HEK293 (cell line): ENCODE data around the gene GATA1.

Experiments used
- CTCF ChIA-PET: fragments of 350-600 bp; formaldehyde crosslinking; extraction: SDS; loops from one replicate; lab custom pipeline; 2021; ENCODE audit warnings: antibody characterized with exemption; lab: Yijun Ruan, JAX
- POLR2A ChIA-PET: fragments of 300-600 bp; formaldehyde crosslinking; extraction: SDS; loops from one replicate; lab custom pipeline; 2020; ENCODE audit warnings: antibody characterized with exemption, inconsistent platforms; lab: Yijun Ruan, JAX
- H3K27ac ChIP-seq: fragments of 200-500 bp; sonication (Bioruptor generic); 2 replicates; pipeline ENCODE4 v1.5.1; 2014; ENCODE audit warnings: low read depth, low read length, control low read depth, inconsistent platforms; ENCODE audit errors: extremely low read depth
- H3K36me3 ChIP-seq, 2 experiments: fragments of 200-500 bp in 1 of 2; sonication (Bioruptor generic) in 1 of 2; 1 replicate in 1 of 2; 2 replicates in 1 of 2; pipeline ENCODE4 v1.5.1; 2014 to 2017; ENCODE audit warnings: inconsistent platforms in 2 of 2, low read length in 2 of 2; ENCODE audit not compliant: control insufficient read depth in 2 of 2, insufficient read depth in 1 of 2
- H3K4me1 ChIP-seq: fragments of 200-500 bp; sonication (Bioruptor generic); 2 replicates; pipeline ENCODE4 v1.5.1; 2014; ENCODE audit warnings: mild to moderate bottlenecking, low read length, inconsistent platforms; ENCODE audit not compliant: control insufficient read depth, insufficient read depth
- H3K4me3 ChIP-seq: 2 replicates; pipeline ENCODE4 v1.5.1; 2011; ENCODE audit warnings: low read depth, mild to moderate bottlenecking, control low read depth, low read length, moderate library complexity
- H3K9me3 ChIP-seq: fragments of 200-500 bp; sonication (Bioruptor generic); 2 replicates; pipeline ENCODE4 v1.5.1; 2014; ENCODE audit warnings: low read depth, low read length, inconsistent platforms; ENCODE audit not compliant: control insufficient read depth, insufficient read depth
- BCL6B ChIP-seq: fragments of 450-650 bp; formaldehyde crosslinking; IDR thresholded peaks from 2 replicates; pipeline ENCODE4 v1.5.1; 2017; ENCODE audit warnings: missing biosample characterization, missing genetic modification characterization
- ELK4 ChIP-seq: IDR thresholded peaks from 2 replicates; pipeline ENCODE4 v1.6.1; 2011; ENCODE audit warnings: mild to moderate bottlenecking, low read depth, low read length, borderline replicate concordance
- GLIS2 ChIP-seq: fragments of 450-650 bp; formaldehyde crosslinking; IDR thresholded peaks from 2 replicates; pipeline ENCODE4 v1.5.1; 2016; ENCODE audit warnings: missing biosample characterization, missing genetic modification characterization
- HOXC10 ChIP-seq: sonication (generic); formaldehyde crosslinking; IDR thresholded peaks from 2 replicates; pipeline ENCODE4 v1.8.1; 2023; ENCODE audit warnings: mild to moderate bottlenecking, missing genetic modification reagents
- HOXD13 ChIP-seq: sonication (generic); formaldehyde crosslinking; IDR thresholded peaks from 2 replicates; pipeline ENCODE4 v1.8.0; 2022; ENCODE audit warnings: missing genetic modification reagents, borderline replicate concordance
- KLF7 ChIP-seq: fragments of 450-650 bp; formaldehyde crosslinking; IDR thresholded peaks from 2 replicates; pipeline ENCODE4 v1.5.1; 2016; ENCODE audit warnings: missing biosample characterization, missing genetic modification characterization, borderline replicate concordance
- SCRT1 ChIP-seq: fragments of 450-650 bp; formaldehyde crosslinking; IDR thresholded peaks from 2 replicates; pipeline ENCODE4 v1.5.1; 2016; ENCODE audit warnings: missing biosample characterization, missing genetic modification characterization, borderline replicate concordance
- ZBTB21 ChIP-seq: fragments of 450-650 bp; formaldehyde crosslinking; IDR thresholded peaks from 2 replicates; pipeline ENCODE4 v1.5.1; 2017; ENCODE audit warnings: missing biosample characterization, missing genetic modification characterization
- ZBTB26 ChIP-seq: fragments of 450-650 bp; formaldehyde crosslinking; optimal IDR thresholded peaks from 2 replicates; pipeline ENCODE3; 2016; ENCODE audit warnings: missing biosample characterization, mild to moderate bottlenecking, missing genetic modification characterization
- ZNF114 ChIP-seq: fragments of 450-650 bp; formaldehyde crosslinking; IDR thresholded peaks from 2 replicates; pipeline ENCODE4 v1.5.0; 2017; ENCODE audit warnings: missing biosample characterization, missing genetic modification characterization
- ZNF132 ChIP-seq: fragments of 450-650 bp; formaldehyde crosslinking; IDR thresholded peaks from 2 replicates; pipeline ENCODE4 v1.5.1; 2017; ENCODE audit warnings: missing biosample characterization, missing genetic modification characterization, borderline replicate concordance
- ZNF146 ChIP-seq: fragments of 450-650 bp; formaldehyde crosslinking; IDR thresholded peaks from 2 replicates; pipeline ENCODE4 v1.5.1; 2016; ENCODE audit warnings: missing biosample characterization, missing genetic modification characterization
- ZNF16 ChIP-seq: fragments of 450-650 bp; formaldehyde crosslinking; IDR thresholded peaks from 2 replicates; pipeline ENCODE4 v1.5.1; 2016; ENCODE audit warnings: low read depth, missing biosample characterization, missing genetic modification characterization
- ZNF214 ChIP-seq: fragments of 450-650 bp; formaldehyde crosslinking; IDR thresholded peaks from 2 replicates; pipeline ENCODE4 v1.5.1; 2017; ENCODE audit warnings: missing biosample characterization, mild to moderate bottlenecking, missing genetic modification characterization, borderline replicate concordance
- ZNF223 ChIP-seq: fragments of 450-650 bp; formaldehyde crosslinking; IDR thresholded peaks from 2 replicates; pipeline ENCODE4 v1.5.1; 2016; ENCODE audit warnings: missing biosample characterization, missing genetic modification characterization
- ZNF350 ChIP-seq: fragments of 450-650 bp; formaldehyde crosslinking; IDR thresholded peaks from 2 replicates; pipeline ENCODE4 v1.5.0; 2017; ENCODE audit warnings: missing biosample characterization, mild to moderate bottlenecking, missing genetic modification characterization
- ZNF529 ChIP-seq: fragments of 450-650 bp; formaldehyde crosslinking; IDR thresholded peaks from 2 replicates; pipeline ENCODE4 v1.5.1; 2017; ENCODE audit warnings: missing genetic modification characterization, missing biosample characterization; ENCODE audit not compliant: insufficient replicate concordance
- ZNF530 ChIP-seq: fragments of 450-650 bp; formaldehyde crosslinking; IDR thresholded peaks from 2 replicates; pipeline ENCODE4 v1.5.1; 2016; ENCODE audit warnings: low read depth, missing biosample characterization, missing genetic modification characterization
- ZNF558 ChIP-seq: fragments of 450-650 bp; formaldehyde crosslinking; IDR thresholded peaks from 2 replicates; pipeline ENCODE4 v1.5.1; 2016; ENCODE audit warnings: missing biosample characterization, missing genetic modification characterization
- ZNF585B ChIP-seq: fragments of 450-650 bp; formaldehyde crosslinking; IDR thresholded peaks from 2 replicates; pipeline ENCODE4 v1.5.1; 2016; ENCODE audit warnings: missing biosample characterization, missing genetic modification characterization
- ZNF654 ChIP-seq: fragments of 450-650 bp; formaldehyde crosslinking; IDR thresholded peaks from 2 replicates; pipeline ENCODE4 v1.5.1; 2016; ENCODE audit warnings: low read depth, missing biosample characterization, missing genetic modification characterization
- ZNF692 ChIP-seq: fragments of 450-650 bp; formaldehyde crosslinking; IDR thresholded peaks from 2 replicates; pipeline ENCODE4 v1.5.1; 2016; ENCODE audit warnings: missing biosample characterization, missing genetic modification characterization
- ZNF785 ChIP-seq: fragments of 450-650 bp; formaldehyde crosslinking; IDR thresholded peaks from 2 replicates; pipeline ENCODE4 v1.5.1; 2016; ENCODE audit warnings: missing biosample characterization, missing genetic modification characterization
- TF ChIP-seq, protein P1 (sequence below): fragments of 450-650 bp; formaldehyde crosslinking; IDR thresholded peaks from 2 replicates; pipeline ENCODE4 v1.5.1; 2016; ENCODE audit warnings: missing biosample characterization, missing genetic modification characterization
- TF ChIP-seq, protein P2 (sequence below): fragments of 450-650 bp; formaldehyde crosslinking; IDR thresholded peaks from 2 replicates; pipeline ENCODE4 v1.5.1; 2016; ENCODE audit warnings: missing biosample characterization, missing genetic modification characterization

The GATA1 gene

GRCh38 chrX:48769230-48769629, 17.2 kb upstream of the GATA1 start (continued):
- TF ChIP-seq, protein P1, sequence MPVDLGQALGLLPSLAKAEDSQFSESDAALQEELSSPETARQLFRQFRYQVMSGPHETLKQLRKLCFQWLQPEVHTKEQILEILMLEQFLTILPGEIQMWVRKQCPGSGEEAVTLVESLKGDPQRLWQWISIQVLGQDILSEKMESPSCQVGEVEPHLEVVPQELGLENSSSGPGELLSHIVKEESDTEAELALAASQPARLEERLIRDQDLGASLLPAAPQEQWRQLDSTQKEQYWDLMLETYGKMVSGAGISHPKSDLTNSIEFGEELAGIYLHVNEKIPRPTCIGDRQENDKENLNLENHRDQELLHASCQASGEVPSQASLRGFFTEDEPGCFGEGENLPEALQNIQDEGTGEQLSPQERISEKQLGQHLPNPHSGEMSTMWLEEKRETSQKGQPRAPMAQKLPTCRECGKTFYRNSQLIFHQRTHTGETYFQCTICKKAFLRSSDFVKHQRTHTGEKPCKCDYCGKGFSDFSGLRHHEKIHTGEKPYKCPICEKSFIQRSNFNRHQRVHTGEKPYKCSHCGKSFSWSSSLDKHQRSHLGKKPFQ = no peak

DNA sequence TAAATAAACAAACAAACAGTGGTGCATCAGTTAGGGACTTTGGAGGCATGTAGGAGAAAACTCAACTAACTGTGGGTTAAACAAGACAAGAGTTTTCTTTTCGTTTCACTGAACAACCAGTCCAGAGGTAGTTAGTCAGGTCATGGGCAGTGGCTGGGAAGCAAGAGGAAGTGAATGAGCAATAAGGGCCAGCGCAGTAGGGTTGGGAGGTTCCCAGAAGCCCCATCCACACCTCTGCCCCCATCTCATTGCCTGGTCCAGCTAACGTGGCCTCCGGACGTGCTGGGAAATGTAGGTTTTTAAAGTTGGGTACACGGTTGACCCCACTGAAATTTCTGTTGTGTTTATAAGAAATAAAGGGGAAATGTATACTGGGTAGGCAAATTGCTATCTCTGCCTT, 16.1 kb upstream of the GATA1 start:
- ChIA-PET CTCF (interaction anchor here (0.6 kb wide), 1 partner anchor 138 kb away, joined by 3 read pairs; no protein-coding TSS in a partner anchor), POLR2A (no interaction called here)
- H3K27ac ChIP-seq = no peak overlapping the region
- TF ChIP-seq, protein P2, sequence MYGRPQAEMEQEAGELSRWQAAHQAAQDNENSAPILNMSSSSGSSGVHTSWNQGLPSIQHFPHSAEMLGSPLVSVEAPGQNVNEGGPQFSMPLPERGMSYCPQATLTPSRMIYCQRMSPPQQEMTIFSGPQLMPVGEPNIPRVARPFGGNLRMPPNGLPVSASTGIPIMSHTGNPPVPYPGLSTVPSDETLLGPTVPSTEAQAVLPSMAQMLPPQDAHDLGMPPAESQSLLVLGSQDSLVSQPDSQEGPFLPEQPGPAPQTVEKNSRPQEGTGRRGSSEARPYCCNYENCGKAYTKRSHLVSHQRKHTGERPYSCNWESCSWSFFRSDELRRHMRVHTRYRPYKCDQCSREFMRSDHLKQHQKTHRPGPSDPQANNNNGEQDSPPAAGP (tag by site-specific recombination) = no peak
- TF ChIP-seq ZNF785 (tag by site-specific recombination) = no peak
- no peak for TF ChIP-seq HOXD13 (CRISPR knock-in tag)
- TF ChIP-seq ELK4 = no peak
- no peak for TF ChIP-seq HOXC10 (CRISPR knock-in tag)
- no peak for TF ChIP-seq SCRT1 (tag by site-specific recombination)
- no peak for TF ChIP-seq GLIS2 (tag by site-specific recombination)
- TF ChIP-seq ZBTB26 (tag by site-specific recombination) = no peak
- TF ChIP-seq ZNF558 (tag by site-specific recombination) = no peak
- no peak for TF ChIP-seq ZNF692 (tag by site-specific recombination)
- TF ChIP-seq ZNF654 = no peak
- no peak for TF ChIP-seq ZNF16 (tag by site-specific recombination)
- no peak for TF ChIP-seq ZBTB21 (tag by site-specific recombination)
- no peak for TF ChIP-seq ZNF585B (tag by site-specific recombination)
- TF ChIP-seq BCL6B (tag by site-specific recombination) = no peak
- no peaks in the 10 kb centered on the region for H3K9me3 ChIP-seq
- no peaks in the 10 kb centered on the region for H3K4me1 ChIP-seq
- H3K4me3 ChIP-seq = no peak overlapping the region
- H3K36me3 ChIP-seq = no peaks in the 10 kb centered on the region

DNA sequence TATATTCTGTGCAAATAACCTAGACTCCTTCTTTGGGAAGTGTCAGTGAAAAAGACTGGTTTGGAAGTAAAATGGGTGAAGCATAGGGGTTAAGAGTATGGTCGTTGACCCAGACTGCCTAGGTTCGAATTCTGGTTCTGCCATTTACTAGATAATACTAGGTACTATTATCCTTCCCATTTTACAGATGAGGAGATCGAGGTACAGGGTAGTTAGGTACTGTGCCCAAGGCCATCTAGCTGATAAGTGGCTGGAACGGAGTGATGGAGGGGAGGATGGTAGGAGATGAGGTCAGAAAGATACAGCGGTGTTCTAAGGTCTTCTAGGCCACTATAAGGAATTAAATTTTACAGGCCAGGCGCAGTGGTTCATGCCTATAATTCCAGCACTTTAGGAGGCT, 13.8 kb upstream of the GATA1 start:
- ChIA-PET POLR2A (interaction anchor here (0.6 to 0.7 kb wide), 2 partner anchors 186 to 1639 kb away, joined by 3 to 4 read pairs; no protein-coding TSS in a partner anchor), CTCF (interaction anchor here (0.8 kb wide), 1 partner anchor 120 kb away, joined by 3 read pairs; no protein-coding TSS in a partner anchor)
- Histone ChIP-seq H3K36me3 (no peaks in the 10 kb centered on the region), H3K4me3 (no peak overlapping the region), H3K27ac (no peak overlapping the region), H3K9me3 (no peaks in the 10 kb centered on the region), H3K4me1 (no peaks in the 10 kb centered on the region)
- TF ChIP-seq ZNF529 = no peak
- no peak for TF ChIP-seq ZNF146
- no peak for TF ChIP-seq KLF7
- no peak for TF ChIP-seq ZNF350 (tag by site-specific recombination)
- no peak for TF ChIP-seq ZNF530 (tag by site-specific recombination)
- TF ChIP-seq SCRT1 (tag by site-specific recombination) = no peak
- no peak for TF ChIP-seq ZNF114
- no peak for TF ChIP-seq ZNF214 (tag by site-specific recombination)
- TF ChIP-seq ZNF132 (tag by site-specific recombination) = no peak
- TF ChIP-seq ZNF223 (tag by site-specific recombination) = no peak
